Pons (tissue), 1 donor: Measurements from ENCODE around the gene GPR152.
A peak's percentile ranks its signal among the peaks of the same experiment; 100 is the strongest.
"Not testable (repeated sequence)": the region's sequence is repeated elsewhere in the genome, so short reads cannot be mapped to it uniquely, and the experiment has no call there.

ENCODE experiments used
- DNase-seq: peaks from one replicate; pipeline ENCODE4 v3.0.0-alpha.2; 2016; ENCODE audit warnings: low spot score

The GPR152 gene

DNA sequence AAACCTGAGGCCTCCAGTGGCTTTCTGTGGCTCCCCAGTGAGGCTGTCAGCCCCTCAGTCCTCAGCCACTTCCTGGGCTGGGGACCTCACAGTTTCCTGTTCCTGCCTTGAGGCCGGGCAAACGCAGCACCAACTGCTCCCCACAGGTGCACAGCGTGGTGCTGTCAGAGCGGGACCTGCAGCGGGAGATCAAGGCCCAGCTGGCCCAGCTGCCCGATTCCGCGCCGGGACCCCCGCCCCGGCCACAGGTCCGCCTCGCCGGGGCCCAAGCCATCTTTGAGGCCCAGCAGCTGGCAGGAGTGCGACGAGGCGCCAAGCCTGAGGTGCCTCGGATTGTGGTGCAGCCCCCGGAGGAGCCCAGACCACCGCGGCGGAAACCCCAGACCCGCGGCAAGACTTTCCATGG lies 43.3 kb downstream of the GPR152 start:
- no peak for DNase-seq

DNA sequence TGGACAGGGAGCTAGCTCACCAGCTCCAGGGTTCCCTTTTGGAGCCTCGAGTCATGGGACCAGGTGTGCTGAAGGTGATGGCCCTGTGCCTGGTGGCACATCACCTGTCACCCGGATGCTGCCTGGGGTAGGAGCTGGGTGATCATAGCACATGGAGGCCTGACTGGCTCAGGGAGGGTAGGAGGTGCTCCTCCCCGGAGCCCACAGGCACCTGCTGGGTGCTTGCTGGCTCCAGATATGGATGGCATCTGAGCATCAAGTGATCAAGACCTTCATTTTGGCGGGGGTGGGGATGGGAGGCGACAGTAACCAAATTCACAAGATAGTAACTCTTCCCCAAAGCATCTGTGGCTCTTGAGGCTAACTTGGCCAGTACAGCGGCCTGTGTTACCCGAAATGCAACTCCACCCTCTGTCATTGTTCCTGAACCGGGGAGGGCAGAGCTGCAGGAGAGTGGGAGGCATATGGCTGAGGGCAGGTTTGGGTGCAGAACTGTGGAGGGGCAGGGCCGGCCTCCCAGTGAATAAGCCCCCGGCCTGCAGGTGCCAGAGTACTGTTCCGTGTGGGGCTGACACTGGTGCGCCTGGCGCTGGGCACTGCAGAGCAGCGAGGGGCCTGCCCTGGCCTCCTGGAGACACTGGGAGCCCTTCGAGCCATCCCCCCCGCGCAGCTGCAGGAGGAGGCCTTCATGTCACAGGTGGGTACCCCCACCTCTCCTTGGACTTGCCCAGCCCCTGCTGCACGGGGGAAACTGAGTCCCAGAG lies 43.9 kb downstream of the GPR152 start:
- no peak for DNase-seq

DNA sequence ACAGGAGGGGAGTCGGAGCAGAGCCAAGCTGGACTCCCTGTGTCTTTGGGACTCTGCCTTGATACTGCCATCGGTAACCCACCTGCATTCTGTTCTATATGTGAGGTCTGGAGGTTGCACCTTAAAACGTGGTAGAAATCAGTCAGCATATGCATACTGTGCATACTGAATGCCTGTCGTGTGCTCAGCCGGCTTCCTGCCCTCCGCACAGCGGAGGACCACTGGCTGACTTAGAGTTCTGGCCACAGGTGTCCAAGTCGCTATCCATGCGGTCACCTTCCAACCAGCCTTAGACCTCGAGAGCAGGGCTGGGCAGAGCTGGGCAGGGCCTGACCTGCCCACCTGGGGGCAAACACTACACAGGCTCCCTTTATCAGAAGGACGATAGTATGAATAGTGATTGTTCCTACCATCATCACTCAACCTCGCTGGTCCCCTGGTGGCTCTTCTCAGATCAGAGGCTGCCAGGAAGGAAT lies 44.8 kb downstream of the GPR152 start:
- peak; percentile 24 for DNase-seq

DNA sequence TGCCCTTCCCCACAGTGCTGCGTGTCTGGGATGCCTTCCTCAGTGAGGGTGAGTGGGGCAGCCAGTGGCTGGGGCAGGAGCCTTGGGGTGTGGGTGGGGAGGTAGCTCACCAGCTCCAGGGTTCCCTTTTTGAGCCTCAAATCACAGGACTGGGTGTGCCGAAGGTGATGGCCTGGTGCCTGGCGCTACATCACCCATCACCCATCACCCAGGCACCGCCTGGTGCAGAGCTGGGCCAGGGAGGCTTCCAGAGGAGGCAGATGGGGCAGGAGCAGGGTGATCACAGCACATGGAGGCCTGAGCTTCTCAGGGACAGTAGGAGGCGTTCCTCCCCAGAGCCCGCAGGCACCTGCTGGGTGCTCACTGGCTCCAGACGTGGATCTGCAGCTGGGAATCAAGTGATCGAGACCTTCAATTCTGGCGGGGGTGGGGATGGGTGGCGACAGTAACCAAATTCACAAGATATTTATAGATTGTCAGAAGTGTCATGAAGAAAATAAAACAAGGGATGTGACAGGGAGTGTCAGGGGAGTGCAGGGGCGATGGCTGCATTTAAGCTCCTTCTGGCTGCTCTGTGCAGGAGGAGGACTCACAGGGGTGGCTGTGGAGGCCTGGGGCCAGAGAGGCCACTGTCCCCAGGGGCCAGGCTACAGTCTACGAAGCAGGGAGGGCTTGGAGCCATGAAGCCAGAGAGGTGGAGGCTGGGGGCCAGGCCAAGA lies 45.4 kb downstream of the GPR152 start:
- peak; percentile 75 for DNase-seq

DNA sequence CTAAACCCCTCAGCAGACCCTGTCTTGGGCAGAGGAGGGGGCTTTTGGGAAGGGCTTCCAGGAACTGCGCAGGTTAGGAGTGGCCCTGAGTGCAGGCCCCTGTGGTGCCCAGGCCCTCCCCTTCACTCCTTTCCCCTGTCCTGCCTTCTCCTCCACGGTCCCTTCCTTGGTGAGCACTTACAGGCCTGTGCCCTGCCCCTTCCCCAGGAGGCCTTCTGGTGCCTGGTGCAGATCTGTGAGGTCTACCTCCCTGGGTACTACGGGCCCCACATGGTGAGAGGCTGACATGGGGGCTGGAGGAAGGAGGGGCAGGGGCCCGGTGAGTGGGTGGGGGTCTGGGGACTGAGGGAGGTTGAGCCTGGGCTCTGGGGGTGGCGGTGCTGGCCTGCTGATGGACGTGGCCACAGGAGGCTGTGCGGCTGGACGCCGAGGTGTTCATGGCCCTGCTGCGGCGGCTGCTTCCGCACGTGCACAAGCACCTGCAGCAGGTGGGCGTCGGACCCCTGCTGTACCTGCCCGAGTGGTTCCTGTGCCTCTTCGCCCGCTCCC lies 46.0 kb downstream of the GPR152 start:
- DNase-seq, result no peak

DNA sequence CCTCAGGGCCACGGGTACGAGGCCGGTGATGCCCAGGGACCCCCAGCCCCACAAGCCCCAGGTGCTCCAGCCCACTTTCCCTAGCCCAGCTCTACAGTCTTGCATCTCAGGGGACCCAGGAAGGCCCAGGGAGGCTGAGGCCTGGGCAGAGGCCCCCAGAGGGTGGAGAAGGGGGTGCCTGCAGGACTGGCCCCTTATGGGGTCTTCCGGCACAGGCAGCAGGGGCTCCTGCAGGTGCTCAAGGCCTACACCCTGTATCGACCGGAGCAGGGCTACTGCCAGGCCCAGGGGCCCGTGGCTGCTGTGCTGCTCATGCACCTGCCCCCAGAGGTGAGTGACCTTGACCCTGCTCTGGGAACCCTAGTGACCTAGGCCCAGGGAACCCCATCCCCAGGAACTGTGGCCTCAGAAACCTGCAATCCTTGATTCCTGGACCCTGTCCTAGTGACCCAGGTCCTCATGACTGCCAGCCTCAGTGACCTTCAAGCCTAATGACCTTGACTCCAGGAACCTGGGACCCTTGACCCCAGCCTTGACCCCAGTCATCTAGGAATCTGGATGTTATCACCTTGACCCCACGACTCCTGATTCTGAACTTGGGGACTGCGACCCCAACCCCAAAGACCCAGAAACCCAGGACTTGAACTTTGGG lies 46.7 kb downstream of the GPR152 start:
- no peak for DNase-seq

DNA sequence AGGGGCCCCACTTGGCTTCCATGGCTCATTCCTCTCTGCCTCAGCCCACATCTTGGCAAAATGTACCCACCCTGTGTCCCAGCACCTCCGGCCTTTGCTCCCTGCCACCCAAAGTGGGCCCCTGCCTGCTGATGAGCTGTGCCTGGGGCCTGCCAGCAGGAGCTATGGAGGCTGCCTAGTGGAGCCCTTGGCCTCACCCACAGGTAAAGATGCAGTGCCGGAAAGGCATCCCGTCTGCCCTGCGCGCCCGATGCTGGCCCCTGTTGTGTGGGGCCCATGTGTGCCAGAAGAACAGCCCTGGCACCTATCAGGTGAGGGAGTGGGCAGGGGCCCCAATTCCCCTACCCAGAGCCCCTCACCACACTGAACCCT lies 47.3 kb downstream of the GPR152 start:
- no peak for DNase-seq

DNA sequence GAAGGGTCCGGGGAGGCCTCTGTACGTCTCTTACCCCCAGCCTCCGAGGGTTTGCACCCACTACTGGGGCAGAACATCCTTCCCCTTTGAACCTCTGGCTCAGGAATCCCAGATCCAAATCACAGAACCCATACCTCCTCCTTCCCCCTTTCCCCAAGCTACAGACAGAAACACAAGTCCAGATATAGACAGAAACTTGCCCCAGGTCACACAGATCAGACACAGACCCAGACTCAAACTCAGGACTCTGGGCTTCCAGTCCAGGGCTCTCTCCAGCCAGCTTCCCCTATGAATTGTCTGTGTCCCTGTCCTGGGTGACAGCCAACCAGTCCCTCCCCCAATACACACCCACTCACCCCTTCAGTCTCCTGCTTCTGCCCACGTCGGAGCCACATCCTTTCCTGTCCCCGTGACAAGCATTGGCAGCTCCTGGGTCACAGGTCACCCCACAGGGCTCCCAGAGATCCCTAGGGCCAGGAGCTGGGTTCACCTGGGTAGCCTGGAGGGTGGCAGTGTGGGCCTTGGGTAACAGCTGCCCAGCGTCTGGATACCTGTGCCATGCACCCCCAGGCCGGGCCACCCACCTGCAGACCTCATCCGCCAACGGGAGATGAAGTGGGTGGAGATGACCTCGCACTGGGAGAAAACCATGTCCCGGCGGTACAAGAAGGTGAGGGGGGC lies 47.9 kb downstream of the GPR152 start:
- no peak for DNase-seq

DNA sequence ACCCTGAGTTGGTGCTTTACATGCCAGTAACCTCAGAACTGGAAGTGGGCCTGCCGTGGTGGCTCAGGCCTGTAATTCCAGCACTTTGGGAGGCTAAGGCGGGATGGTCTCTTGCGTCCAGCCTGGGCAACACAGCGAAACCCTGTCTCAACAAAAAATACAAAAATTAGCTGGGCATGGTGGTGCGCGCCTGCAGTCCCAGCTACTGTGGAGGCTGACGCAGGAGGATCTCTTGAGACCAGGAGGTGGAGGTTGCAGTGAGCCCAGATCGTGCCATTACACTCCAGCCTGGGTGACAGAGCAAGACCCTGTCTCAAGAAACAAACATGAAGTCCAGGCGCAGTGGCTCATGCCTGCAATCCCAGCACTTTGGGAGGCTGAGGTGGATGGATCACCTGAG lies 49.4 kb downstream of the GPR152 start:
- not testable (repeated sequence) for DNase-seq

DNA sequence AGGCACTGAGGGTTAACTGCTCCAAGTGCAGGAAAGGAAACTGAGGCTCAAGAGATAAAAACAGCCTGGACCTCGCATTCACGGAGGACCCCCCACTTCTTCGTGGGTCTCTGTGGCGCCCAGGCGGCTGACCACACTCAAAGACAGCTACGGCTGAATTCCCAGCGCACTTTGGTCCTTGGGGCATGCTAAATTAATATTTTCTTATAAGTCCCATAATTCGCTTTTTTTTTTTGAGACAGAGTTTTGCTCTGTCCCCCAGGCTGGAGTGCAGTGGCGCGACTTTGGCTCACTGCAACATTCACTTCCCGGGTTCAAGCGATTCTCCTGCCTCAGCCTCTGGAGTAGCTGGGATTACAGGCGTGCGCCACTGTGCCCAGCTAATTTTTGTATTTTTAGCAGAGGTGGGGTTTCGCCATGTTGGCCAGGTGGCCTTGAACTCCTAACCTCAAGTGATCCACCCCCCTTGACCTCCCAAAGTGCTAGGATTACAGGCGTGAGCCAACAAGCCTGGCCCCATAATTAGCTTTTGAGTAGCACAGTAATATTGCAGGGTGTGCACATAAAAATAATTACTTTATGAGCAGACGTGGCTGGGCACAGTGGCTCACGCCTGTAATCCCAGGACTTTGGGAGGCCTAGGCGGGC lies 50.2 kb downstream of the GPR152 start:
- DNase-seq, result not testable (repeated sequence)

DNA sequence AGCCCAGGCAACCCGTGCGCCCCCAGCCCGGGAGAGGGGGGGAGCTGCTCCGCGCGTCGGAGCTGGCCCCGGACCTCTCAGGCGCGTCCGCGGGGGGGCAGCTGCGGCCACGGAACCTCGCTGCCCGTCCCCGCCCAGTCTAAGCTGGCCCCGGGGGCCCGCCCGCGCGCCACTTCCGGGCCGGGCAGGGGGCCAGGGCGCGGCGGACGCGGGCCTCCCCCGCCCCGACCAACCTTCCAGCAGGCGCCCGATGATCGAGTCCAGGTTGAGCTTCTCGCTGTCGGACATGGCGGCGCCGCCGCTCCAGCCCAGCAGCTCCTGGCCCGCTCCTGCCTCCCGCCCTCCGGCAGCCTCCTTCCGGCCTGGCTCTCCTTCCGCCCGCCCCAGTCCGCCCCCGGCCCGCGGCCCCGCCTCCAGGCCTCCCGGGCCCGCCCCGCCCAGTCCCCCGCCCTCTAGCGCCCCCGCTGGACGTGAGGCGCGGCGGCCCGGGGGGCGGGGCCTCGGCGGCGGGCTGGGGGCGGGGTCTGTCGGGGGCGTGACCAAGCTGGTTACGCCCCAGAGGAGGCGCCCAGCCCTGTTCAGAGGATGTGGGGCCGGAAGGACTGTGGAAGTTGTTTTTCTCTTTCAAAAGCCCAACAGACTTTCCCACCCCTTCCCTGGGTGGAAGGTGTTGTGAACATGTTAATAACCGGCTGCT lies 50.9 kb downstream of the GPR152 start, which contains the start of gene PPP1CA:
Gene PPP1CA, minus strand, starts transcription at position 364 of the 697 bp plus-strand sequence. Its CDS starts 76 bp downstream, at position 288.
- peak; percentile 92 for DNase-seq
